HG02642 (cell line): ENCODE data around the gene CNTN1.

ENCODE experiments used
- ATAC-seq: cut with Tn5 transposase; IDR thresholded peaks from one replicate; pipeline ENCODE4 v1.9.1; 2021; ENCODE audit warnings: mild to moderate bottlenecking; ENCODE audit not compliant: unreplicated experiment, poor library complexity

Gene CNTN1

GRCh38 chr12:41013881-41014642 is 321.8 kb downstream of the CNTN1 start:
- no peak for ATAC-seq

- no peak for ATAC-seq
These were observed 322.4 kb downstream of the CNTN1 start for GRCh38 chr12:41014643-41015020.

- ATAC-seq, result no peak
These were observed 325.8 kb downstream of the CNTN1 start for GRCh38 chr12:41018010-41018409.

- ATAC-seq, result no peak
These were observed 327.2 kb downstream of the CNTN1 start for GRCh38 chr12:41019461-41019860.

GRCh38 chr12:41023836-41024235 is 331.6 kb downstream of the CNTN1 start:
- ATAC-seq, result no peak

- ATAC-seq, result no peak
These were observed 333.9 kb downstream of the CNTN1 start for GRCh38 chr12:41026151-41026550.

GRCh38 chr12:41032386-41032785 is 340.1 kb downstream of the CNTN1 start:
- no peak for ATAC-seq

- ATAC-seq, result no peak
These were observed 342.4 kb downstream of the CNTN1 start for GRCh38 chr12:41034686-41035085.

- ATAC-seq, result no peak
These were observed 347.2 kb downstream of the CNTN1 start for GRCh38 chr12:41039461-41039860.

- no peak for ATAC-seq
These were observed 353.3 kb downstream of the CNTN1 start for GRCh38 chr12:41045509-41045908.

- ATAC-seq, result no peak
These were observed 356.8 kb downstream of the CNTN1 start for GRCh38 chr12:41049033-41049432.

GRCh38 chr12:41051954-41052353 is 359.7 kb downstream of the CNTN1 start:
- no peak for ATAC-seq

GRCh38 chr12:41052441-41052840 is 360.2 kb downstream of the CNTN1 start:
- ATAC-seq, result no peak

- ATAC-seq, result no peak
These were observed 360.8 kb downstream of the CNTN1 start for GRCh38 chr12:41053046-41053445.

- no peak for ATAC-seq
These were observed 363.8 kb downstream of the CNTN1 start for GRCh38 chr12:41055875-41056577.

- ATAC-seq, result no peak
These were observed 366.0 kb downstream of the CNTN1 start for GRCh38 chr12:41058266-41058665.

GRCh38 chr12:41061192-41061591 is 369.0 kb downstream of the CNTN1 start:
- no peak for ATAC-seq

GRCh38 chr12:41064411-41064810 is 372.2 kb downstream of the CNTN1 start:
- no peak for ATAC-seq

- no peak for ATAC-seq
These were observed 375.9 kb downstream of the CNTN1 start for GRCh38 chr12:41067941-41068645.

GRCh38 chr12:41073633-41074472 is 381.6 kb downstream of the CNTN1 start:
- no peak for ATAC-seq

- no peak for ATAC-seq
These were observed 382.2 kb downstream of the CNTN1 start for GRCh38 chr12:41074473-41074769.
